SU-DHL-6 (cell line): ENCODE results near the gene MYORG.

ENCODE experiments used
- CTCF ChIP-seq: fragments of 200-600 bp; sonication (generic); IDR thresholded peaks from one replicate; pipeline ENCODE4 v1.5.1; 2017; ENCODE audit warnings: antibody characterized with exemption, mild to moderate bottlenecking, low read length, moderate library complexity; ENCODE audit not compliant: insufficient read depth, poor library complexity, severe bottlenecking
- EZH2phosphoT487 ChIP-seq: fragments of 200-600 bp; sonication (generic), shearing (Covaris generic); conservative IDR thresholded peaks from 2 replicates; pipeline ENCODE4 v1.6.1; 2018; ENCODE audit warnings: mild to moderate bottlenecking, antibody characterized with exemption, low read length, moderate library complexity, mixed read lengths

DNA sequence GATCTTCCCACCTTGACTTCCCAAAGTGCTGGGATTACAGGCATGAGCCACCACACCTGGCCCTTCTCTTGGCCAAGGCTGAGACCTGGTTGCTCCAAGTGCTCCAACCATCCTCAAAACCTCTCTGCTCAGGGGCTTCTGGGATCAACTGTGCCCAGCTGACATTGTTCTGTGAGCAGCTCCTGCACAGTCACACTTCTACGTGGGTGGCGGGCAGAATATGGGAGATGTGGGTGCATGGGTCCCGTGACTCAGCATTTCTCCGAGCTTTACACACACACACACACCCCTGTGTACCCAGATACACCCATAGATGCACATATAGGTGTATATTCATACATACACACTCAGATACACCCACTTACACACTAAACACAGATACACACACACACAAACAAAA, 10.5 kb upstream of the MYORG start:
- no peak for TF ChIP-seq CTCF
- TF ChIP-seq EZH2phosphoT487, result no peak
